Measurements from ENCODE around the gene SMTN. TPM values are rescaled to one million over a fixed set of nuclear protein-coding genes. Genes with fewer than 3 reads are reported as not detected.
"Not testable (repeated sequence)": the region's sequence is repeated elsewhere in the genome, so short reads cannot be mapped to it uniquely, and the experiment has no call there.

Gene SMTN
- total RNA-seq, 1 experiment from 2014 or later = 145 TPM

DNA sequence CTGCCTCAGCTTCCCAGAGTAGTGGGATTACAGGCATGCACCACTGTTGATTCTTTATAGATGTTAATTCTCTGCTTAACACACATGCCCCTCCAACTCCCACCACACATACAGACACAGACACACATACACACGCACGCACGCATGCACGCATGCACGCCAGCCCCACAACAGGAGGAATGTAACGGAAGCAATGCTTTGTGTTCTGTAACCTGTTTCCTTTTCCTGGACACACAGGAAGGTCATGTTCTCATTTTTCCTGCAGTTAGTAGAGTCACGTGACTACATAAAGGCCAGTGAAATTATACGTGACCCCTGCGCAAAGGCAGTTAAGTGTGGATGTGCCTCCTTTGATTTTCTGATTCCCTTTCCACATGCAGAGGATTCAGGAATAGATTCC, 8.0 kb upstream of the SMTN start:
- H3K9ac ChIP-seq (ENCODE audit: low read length); H2AFZ ChIP-seq (ENCODE audit: low read length); H3K4me1 ChIP-seq (ENCODE audit: insufficient read depth, low read length); H3F3A ChIP-seq (ENCODE audit: low read length, unreplicated experiment); H3K27me3 ChIP-seq (ENCODE audit: low read length); H3K9me3 ChIP-seq (ENCODE audit: low read length); H3K79me2 ChIP-seq (ENCODE audit: low read length); BruUV-seq (replicated peaks); ATAC-seq; CTCF ChIA-PET; DNase-seq; intact Hi-C loops (cut with micrococcal nuclease); H3K4me3 ChIP-seq (ENCODE audit: low read length); H3K9me2 ChIP-seq (replicated peaks; ENCODE audit: low read length); H3K36me3 ChIP-seq (ENCODE audit: low read depth, low read length); H4K20me1 ChIP-seq (ENCODE audit: low read length); H3K4me2 ChIP-seq (ENCODE audit: low read length); H3K27ac ChIP-seq (ENCODE audit: low read length); POLR2A ChIA-PET (ENCODE audit: unreplicated experiment): not testable (repeated sequence)

DNA sequence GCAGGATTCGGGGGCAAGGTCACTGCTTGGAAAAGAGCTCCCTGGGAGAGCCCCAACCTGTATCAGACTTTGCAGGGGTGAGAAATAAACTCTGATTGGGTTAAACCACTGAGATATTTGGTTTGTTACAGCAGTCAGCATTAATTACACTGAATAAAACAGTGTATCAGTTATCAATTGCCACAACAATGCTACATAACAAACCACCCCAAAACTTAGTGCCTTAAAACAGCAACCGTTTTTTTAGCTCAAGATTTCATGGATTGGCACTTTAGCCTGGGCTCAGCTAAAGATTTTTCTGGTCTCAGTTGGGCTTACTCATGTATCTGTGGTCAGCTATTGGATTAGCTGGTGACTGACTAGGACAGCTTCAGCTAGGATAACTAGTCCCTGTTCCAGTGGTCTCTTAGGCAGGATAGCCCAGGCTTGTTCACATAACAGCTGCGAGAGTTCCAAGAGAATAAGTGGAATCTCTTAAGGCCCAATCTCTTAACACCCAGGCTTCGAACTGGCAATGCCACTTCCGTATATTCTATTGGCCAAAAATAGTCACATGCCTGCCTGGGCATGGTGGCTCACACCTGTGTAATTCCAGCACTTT, 7.5 kb upstream of the SMTN start:
- ATAC-seq; H3K79me2 ChIP-seq (ENCODE audit: low read length); POLR2A ChIA-PET (ENCODE audit: unreplicated experiment); H3K36me3 ChIP-seq (ENCODE audit: low read depth, low read length); H3K27ac ChIP-seq (ENCODE audit: low read length); H3K9ac ChIP-seq (ENCODE audit: low read length); H3K27me3 ChIP-seq (ENCODE audit: low read length); BruUV-seq (replicated peaks); intact Hi-C loops (cut with micrococcal nuclease); H3K4me2 ChIP-seq (ENCODE audit: low read length); H3K9me3 ChIP-seq (ENCODE audit: low read length); DNase-seq; H3K4me1 ChIP-seq (ENCODE audit: insufficient read depth, low read length); H4K20me1 ChIP-seq (ENCODE audit: low read length); H2AFZ ChIP-seq (ENCODE audit: low read length); H3K4me3 ChIP-seq (ENCODE audit: low read length); H3F3A ChIP-seq (ENCODE audit: low read length, unreplicated experiment); CTCF ChIA-PET; H3K9me2 ChIP-seq (replicated peaks; ENCODE audit: low read length): not testable (repeated sequence)

DNA sequence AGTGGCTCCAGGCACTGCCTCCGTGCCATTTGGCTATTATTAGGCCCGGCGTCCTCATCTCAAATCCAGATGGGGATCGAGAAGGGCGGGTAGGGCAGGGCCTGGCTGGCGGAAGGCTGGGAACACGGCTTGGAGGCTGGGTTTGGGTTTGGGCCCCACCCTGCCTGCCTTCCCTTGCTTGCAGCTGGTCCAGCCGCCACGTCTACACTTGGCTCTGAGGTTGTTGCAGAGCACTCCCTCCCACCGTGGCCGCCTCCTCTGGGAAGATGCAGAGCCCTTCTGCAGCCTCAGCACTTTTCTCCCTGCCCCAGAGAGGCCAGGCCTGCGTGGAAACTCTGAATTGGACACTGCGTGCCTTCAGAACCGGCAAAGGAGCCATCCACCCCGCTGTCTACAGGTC, 5.2 kb upstream of the SMTN start:
- intact Hi-C loops (cut with micrococcal nuclease) = no loop called here
- no peak overlapping the region for H3K27ac ChIP-seq (ENCODE audit: low read length)
- no peaks in the 10 kb centered on the region for H3K36me3 ChIP-seq (ENCODE audit: low read depth, low read length)
- DNase-seq (no peak), ATAC-seq (no peak)
- H3F3A ChIP-seq (ENCODE audit: low read length, unreplicated experiment) = no peaks in the 10 kb centered on the region
- no peaks in the 10 kb centered on the region for H3K9me3 ChIP-seq (ENCODE audit: low read length)
- peaks cover 4% of the 10 kb centered on the region; the same call in 1 of the 2 replicates for H3K4me1 ChIP-seq (ENCODE audit: insufficient read depth, low read length)
- no peak overlapping the region for H3K9ac ChIP-seq (ENCODE audit: low read length)
- no peak for TF ChIP-seq EZH2phosphoT487 (IDR thresholded peaks at IDR 0.05; ENCODE audit: borderline replicate concordance, low read length)
- TF ChIP-seq, protein P1, sequence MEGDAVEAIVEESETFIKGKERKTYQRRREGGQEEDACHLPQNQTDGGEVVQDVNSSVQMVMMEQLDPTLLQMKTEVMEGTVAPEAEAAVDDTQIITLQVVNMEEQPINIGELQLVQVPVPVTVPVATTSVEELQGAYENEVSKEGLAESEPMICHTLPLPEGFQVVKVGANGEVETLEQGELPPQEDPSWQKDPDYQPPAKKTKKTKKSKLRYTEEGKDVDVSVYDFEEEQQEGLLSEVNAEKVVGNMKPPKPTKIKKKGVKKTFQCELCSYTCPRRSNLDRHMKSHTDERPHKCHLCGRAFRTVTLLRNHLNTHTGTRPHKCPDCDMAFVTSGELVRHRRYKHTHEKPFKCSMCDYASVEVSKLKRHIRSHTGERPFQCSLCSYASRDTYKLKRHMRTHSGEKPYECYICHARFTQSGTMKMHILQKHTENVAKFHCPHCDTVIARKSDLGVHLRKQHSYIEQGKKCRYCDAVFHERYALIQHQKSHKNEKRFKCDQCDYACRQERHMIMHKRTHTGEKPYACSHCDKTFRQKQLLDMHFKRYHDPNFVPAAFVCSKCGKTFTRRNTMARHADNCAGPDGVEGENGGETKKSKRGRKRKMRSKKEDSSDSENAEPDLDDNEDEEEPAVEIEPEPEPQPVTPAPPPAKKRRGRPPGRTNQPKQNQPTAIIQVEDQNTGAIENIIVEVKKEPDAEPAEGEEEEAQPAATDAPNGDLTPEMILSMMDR (conservative IDR thresholded peaks at IDR 0.05; ENCODE audit: low read depth, low read length) = no peak
- no peak for TF ChIP-seq EZH2 (IDR thresholded peaks at IDR 0.05; ENCODE audit: low read length, unreplicated experiment)
- H3K27me3 ChIP-seq (ENCODE audit: low read length) = no peaks in the 10 kb centered on the region
- BruUV-seq (replicated peaks) = no TSS peak
- POLR2A ChIA-PET (ENCODE audit: unreplicated experiment) = no interaction called here
- no peaks in the 10 kb centered on the region for H3K9me2 ChIP-seq (replicated peaks; ENCODE audit: low read length)
- H3K79me2 ChIP-seq (ENCODE audit: low read length) = no peaks in the 10 kb centered on the region
- no peak overlapping the region for H2AFZ ChIP-seq (ENCODE audit: low read length)
- H4K20me1 ChIP-seq (ENCODE audit: low read length) = no peaks in the 10 kb centered on the region
- no peak overlapping the region for H3K4me3 ChIP-seq (ENCODE audit: low read length)
- H3K4me2 ChIP-seq (ENCODE audit: low read length) = no peak overlapping the region
- CTCF ChIA-PET = no interaction called here

DNA sequence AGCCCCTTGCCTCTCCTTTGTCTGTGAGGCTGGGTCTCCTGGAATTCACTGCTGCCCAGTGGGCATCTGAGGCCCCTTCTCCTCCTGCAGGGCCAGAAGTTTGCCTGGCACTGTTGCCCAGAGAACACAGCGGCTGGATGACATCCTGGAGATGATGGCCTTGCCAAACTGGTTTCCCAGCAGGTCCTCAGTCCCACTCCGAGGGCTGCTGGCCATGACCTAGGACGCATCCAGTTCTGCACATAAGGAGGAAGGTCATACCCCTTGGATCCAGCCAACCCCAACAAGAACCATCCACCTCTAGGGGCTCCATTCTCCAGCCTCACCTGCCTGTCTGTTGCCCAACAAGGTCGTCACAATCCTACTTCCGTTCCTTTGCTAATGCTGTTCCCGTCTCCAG, 3.4 kb upstream of the SMTN start:
- H3K27ac ChIP-seq (ENCODE audit: low read length) = no peak overlapping the region
- no peak for DNase-seq
- H3K27me3 ChIP-seq (ENCODE audit: low read length) = no peaks in the 10 kb centered on the region
- ChIA-PET CTCF (no interaction called here), POLR2A (ENCODE audit: unreplicated experiment) (no interaction called here)
- H3F3A ChIP-seq (ENCODE audit: low read length, unreplicated experiment) = no peaks in the 10 kb centered on the region
- peaks cover 7% of the 10 kb centered on the region for H3K4me1 ChIP-seq (ENCODE audit: insufficient read depth, low read length)
- no peaks in the 10 kb centered on the region for H3K9me2 ChIP-seq (replicated peaks; ENCODE audit: low read length)
- BruUV-seq (replicated peaks) = no TSS peak
- no peaks in the 10 kb centered on the region for H3K9me3 ChIP-seq (ENCODE audit: low read length)
- no peak overlapping the region for H3K4me2 ChIP-seq (ENCODE audit: low read length)
- no peak for ATAC-seq
- no peak overlapping the region for H2AFZ ChIP-seq (ENCODE audit: low read length)
- peaks cover 15% of the 10 kb centered on the region for H3K79me2 ChIP-seq (ENCODE audit: low read length)
- no peak overlapping the region for H3K4me3 ChIP-seq (ENCODE audit: low read length)
- peaks cover under 1% of the 10 kb centered on the region; the same call in 1 of the 2 replicates for H4K20me1 ChIP-seq (ENCODE audit: low read length)
- no peak overlapping the region for H3K9ac ChIP-seq (ENCODE audit: low read length)
- intact Hi-C loops (cut with micrococcal nuclease) = no loop called here
- 0 out of 2 replicates have a peak, but pooled peaks cover under 1% of the 10 kb centered on the region for H3K36me3 ChIP-seq (ENCODE audit: low read depth, low read length)
- TF ChIP-seq, protein P1 (conservative IDR thresholded peaks at IDR 0.05; ENCODE audit: low read depth, low read length) = no peak
- TF ChIP-seq EZH2 (IDR thresholded peaks at IDR 0.05; ENCODE audit: low read length, unreplicated experiment) = no peak
- no peak for TF ChIP-seq EZH2phosphoT487 (IDR thresholded peaks at IDR 0.05; ENCODE audit: borderline replicate concordance, low read length)

DNA sequence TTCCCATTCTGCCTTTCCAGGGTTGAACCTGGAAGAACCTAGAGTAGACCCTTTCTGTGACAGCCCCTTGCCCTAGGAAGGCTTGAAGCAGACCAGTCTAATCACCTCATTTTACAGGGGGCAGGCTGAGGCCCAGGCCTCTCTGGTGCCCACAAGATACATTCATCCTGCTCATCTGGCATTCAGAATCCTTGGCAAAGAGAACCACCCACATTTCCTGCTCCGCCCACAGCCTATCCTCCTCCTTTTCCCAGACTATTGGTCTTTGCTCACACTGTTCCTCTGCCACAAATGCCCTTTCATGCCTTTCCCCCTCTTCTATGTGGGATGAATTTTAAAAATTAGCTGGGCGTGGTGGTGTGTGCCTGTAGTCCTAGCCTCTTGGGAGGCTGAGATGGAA, 2.7 kb upstream of the SMTN start:
- POLR2A ChIA-PET (ENCODE audit: unreplicated experiment); H3K4me2 ChIP-seq (ENCODE audit: low read length); ATAC-seq; H3K4me3 ChIP-seq (ENCODE audit: low read length); H3F3A ChIP-seq (ENCODE audit: low read length, unreplicated experiment); DNase-seq; intact Hi-C loops (cut with micrococcal nuclease); H3K9me2 ChIP-seq (replicated peaks; ENCODE audit: low read length); CTCF ChIA-PET; BruUV-seq (replicated peaks); H3K27me3 ChIP-seq (ENCODE audit: low read length); H3K9ac ChIP-seq (ENCODE audit: low read length); H2AFZ ChIP-seq (ENCODE audit: low read length); H3K9me3 ChIP-seq (ENCODE audit: low read length); H4K20me1 ChIP-seq (ENCODE audit: low read length); H3K27ac ChIP-seq (ENCODE audit: low read length); H3K36me3 ChIP-seq (ENCODE audit: low read depth, low read length): not testable (repeated sequence)
- H3K4me1 ChIP-seq (ENCODE audit: insufficient read depth, low read length) = peaks cover 14% of the 10 kb centered on the region
- peaks cover 22% of the 10 kb centered on the region for H3K79me2 ChIP-seq (ENCODE audit: low read length)

All from PC-3 (cell line).